Measurements from ENCODE around the gene ENAH. TPM values are rescaled to one million over a fixed set of nuclear protein-coding genes. Genes with fewer than 3 reads are reported as not detected.
"Not testable (repeated sequence)": the region's sequence is repeated elsewhere in the genome, so short reads cannot be mapped to it uniquely, and the experiment has no call there.

Gene ENAH
- total RNA-seq, 1 experiment from 2014 or later: 246 TPM

DNA sequence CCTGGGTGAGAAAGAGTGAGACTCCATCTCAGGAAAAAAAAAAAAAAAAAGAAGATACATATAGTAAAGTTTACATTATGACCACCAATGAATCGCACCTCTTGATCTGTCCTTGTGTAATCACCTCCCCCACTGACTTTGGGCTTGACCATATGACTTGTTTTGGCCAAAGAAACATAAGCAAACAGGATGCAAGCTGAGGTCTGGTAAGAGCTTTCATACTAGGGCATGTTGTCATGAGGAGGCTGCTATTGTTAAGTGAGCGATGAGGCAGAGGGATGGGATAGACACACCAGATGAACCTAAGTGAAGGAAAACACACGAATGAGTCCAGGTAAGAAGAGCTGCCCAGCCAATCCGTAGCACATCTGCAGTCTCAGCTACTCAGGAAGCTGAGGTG is 10.7 kb downstream of the ENAH start:
- peaks cover 13% of the 10 kb centered on the region for H3K9me3 ChIP-seq (replicated peaks)
- no peak overlapping the region for H3K27ac ChIP-seq
- no peaks in the 10 kb centered on the region for H3K4me1 ChIP-seq
- H3K36me3 ChIP-seq: peaks cover 86% of the 10 kb centered on the region
- no peak for DNase-seq
- no peak overlapping the region for H3K4me3 ChIP-seq
- no peaks in the 10 kb centered on the region for H3K27me3 ChIP-seq

DNA sequence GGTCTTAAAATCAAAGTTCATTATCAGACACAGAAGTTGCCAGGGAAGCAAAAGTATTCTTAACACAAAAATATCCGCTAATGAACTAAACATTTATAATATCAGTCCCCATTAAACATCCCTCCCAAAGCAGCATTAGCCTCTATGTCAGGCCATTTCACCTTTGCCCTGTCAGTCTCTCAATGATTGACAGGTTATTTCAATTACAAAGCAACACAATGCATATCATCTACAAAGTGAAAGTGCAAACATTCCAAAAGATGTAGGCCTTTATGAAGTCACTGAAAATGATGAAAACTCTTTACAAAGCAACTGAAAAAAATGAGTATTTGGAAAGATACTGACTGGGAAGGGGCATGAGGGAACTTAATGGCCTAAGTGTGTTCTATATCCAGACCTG is 14.1 kb downstream of the ENAH start:
- Histone ChIP-seq H3K9me3 (replicated peaks) (peaks cover 4% of the 10 kb centered on the region), H3K4me3 (no peak overlapping the region), H3K27me3 (no peaks in the 10 kb centered on the region), H3K27ac (no peak overlapping the region), H3K36me3 (peaks cover 88% of the 10 kb centered on the region), H3K4me1 (no peaks in the 10 kb centered on the region)
- DNase-seq: no peak

DNA sequence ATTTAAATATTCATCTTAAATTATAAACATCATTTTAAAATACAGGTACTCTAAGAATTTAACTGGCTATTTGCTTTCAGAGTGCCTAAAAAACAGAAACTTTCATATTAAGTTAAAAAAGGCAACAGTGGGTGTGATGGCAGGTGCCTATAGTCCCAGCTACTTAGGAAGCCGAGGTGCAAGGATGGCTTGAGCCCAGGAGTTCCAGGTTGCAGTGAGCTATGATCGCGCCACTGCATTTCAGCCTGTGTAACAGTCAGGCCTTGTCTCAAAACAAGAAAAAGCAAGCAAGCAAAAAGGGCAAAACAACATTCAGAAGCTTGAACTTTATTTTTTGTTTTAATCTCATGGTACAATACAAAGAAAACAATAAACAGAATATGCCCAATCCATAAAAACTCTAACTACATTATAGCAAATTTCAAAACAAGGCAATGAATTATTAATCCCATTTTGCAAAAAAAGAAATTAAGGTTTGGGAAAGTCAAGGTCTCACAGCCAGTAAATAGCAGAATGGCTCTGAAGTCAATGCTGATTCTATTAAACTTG is 15.2 kb downstream of the ENAH start:
- no peaks in the 10 kb centered on the region for H3K27me3 ChIP-seq
- H3K27ac ChIP-seq: no peak overlapping the region
- H3K9me3 ChIP-seq (replicated peaks): no peaks in the 10 kb centered on the region; the same call in none of the 2 replicates
- H3K36me3 ChIP-seq: peaks cover 83% of the 10 kb centered on the region
- H3K4me3 ChIP-seq: no peak overlapping the region
- no peaks in the 10 kb centered on the region for H3K4me1 ChIP-seq
- DNase-seq: no peak

DNA sequence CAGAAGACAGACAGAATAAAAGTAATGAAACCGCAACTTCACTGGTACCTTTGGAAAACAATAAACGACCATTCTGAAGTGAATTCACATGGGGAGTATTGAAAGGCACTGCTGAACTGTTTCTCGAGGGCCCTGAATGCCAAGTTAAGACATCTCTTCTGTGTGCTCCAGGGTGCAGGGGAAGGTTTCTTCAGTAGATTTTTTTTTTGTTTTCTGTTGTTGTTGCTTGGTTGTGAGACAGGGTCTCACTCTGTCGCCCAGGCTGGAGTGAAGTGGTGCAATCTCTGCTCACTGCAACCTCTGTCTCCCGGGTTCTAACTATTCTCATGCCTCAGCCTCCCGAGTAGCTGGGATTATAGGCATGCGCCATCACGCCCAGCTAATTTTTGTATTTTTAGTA is 15.9 kb downstream of the ENAH start:
- H3K27ac ChIP-seq; H3K9me3 ChIP-seq (replicated peaks); H3K27me3 ChIP-seq; H3K4me1 ChIP-seq; H3K4me3 ChIP-seq; DNase-seq: not testable (repeated sequence)
- H3K36me3 ChIP-seq: peaks cover 79% of the 10 kb centered on the region

DNA sequence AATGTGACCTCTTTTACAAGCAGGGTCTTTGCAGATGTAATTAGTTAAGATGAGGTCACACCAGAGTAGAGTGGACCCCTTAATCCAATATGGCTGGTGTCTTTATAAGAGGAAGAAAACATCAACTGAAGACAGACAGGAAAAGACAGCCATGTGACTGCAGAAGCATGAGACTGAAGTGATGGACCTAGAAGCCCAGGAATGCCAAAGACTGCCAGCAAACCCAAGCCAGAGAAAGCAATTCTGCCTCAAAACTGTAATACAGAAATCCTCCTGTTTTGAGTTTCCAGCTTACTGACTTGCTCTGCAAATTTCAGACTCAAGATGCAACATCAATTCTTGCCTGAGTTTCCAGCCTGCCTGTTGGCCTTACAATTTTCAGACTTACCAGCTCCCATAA is 17.3 kb downstream of the ENAH start:
- Histone ChIP-seq H3K4me1 (no peaks in the 10 kb centered on the region), H3K4me3 (no peak overlapping the region), H3K27me3 (no peaks in the 10 kb centered on the region), H3K36me3 (peaks cover 75% of the 10 kb centered on the region), H3K9me3 (replicated peaks) (no peaks in the 10 kb centered on the region; the same call in 1 of the 2 replicates), H3K27ac (no peak overlapping the region)
- DNase-seq: no peak

DNA sequence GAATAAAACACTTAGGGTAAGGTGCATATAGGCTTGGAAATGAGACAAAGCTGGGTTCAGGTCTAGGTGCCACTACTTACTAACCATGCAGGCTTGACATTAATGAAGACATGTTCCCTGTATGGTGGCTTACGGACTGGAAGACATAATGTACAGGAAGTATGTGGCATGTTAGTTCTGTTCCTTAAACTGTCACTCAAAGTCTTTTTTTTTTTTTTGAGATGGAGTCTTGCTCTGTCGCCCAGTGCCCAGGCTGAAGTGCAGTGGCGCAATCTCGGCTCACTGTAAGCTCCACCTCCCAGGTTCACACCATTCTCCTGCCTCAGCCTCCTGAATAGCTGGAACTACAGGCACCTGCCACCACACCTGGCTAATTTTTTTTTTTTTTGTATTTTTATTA is 20.1 kb downstream of the ENAH start:
- peaks cover 61% of the 10 kb centered on the region for H3K36me3 ChIP-seq
- not testable (repeated sequence) for H3K27me3 ChIP-seq; DNase-seq; H3K27ac ChIP-seq; H3K4me1 ChIP-seq; H3K9me3 ChIP-seq (replicated peaks); H3K4me3 ChIP-seq

DNA sequence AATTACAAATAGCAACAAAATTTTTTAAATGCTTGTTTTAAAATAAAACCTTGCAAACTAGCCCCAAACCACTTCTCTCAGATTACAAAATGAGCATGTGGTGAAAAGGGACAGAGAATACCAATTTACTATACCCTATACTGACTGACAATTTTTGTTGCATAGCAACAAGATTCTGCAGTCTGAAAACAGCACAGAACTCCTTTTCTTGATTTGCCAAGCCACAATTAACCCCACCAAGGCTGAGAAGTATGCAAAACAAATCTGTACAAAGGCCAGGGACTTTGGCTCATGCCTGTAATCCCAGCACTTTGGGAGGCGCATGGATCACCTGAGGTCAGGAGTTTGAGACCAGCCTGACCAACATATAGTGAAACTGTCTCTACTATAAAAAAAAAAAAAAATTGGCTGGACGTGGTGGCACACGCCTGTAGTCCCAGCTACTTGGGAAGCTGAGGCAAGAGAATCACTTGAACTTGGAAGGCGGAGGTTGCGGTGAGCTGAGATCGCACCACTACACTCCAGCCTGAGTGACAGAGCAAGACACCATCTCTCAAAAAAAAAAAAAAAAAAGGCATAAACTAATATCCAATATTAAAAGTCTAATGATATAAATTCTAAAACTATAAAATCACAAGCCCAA is 21.8 kb downstream of the ENAH start:
- no peak overlapping the region for H3K4me3 ChIP-seq
- DNase-seq: no peak
- H3K9me3 ChIP-seq (replicated peaks): no peaks in the 10 kb centered on the region; the same call in 1 of the 2 replicates
- peaks cover 59% of the 10 kb centered on the region for H3K36me3 ChIP-seq
- H3K27ac ChIP-seq: no peak overlapping the region
- H3K4me1 ChIP-seq: peaks cover 8% of the 10 kb centered on the region
- no peaks in the 10 kb centered on the region for H3K27me3 ChIP-seq

DNA sequence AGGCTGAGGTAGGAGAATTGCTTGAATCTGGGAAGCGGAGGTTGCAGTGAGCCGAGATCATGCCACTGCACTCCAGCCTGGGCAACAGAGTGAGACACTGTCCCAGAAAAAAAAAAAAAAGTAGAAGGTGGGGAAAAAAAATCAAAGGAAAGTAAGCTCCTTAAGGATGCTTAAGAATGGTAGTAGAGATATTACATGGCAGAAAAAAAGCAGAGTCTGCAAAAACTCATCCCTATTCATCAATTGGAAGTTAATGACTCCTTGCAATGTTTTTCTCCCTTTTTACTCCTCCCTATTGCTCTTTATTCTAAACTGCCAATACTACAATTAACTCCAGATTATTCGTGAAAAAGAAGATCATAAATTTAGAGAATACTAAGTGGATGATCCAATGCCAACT is 23.4 kb downstream of the ENAH start:
- no peak for DNase-seq
- Histone ChIP-seq H3K36me3 (peaks cover 58% of the 10 kb centered on the region), H3K9me3 (replicated peaks) (no peaks in the 10 kb centered on the region; the same call in 1 of the 2 replicates), H3K4me3 (no peak overlapping the region), H3K4me1 (peaks cover 11% of the 10 kb centered on the region), H3K27me3 (no peaks in the 10 kb centered on the region), H3K27ac (no peak overlapping the region)

DNA sequence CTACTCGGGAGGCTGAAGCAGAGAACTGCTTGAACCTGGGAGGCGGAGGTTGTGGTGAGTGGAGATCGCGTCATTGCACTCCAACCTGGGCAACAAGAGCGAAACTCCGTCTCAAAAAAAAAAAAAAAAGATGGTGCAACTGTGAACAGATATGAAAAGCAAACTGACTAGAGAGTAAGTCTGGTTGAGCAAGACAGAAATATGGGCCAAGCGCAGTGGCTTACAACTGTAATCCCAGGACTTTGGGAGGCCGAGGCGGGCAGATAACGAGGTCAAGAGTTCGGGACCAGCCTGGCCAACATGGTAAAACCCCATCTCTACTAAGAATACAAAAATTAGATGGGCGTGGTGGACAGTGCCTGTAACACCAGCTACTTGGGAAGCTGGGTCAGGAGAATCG is 24.1 kb downstream of the ENAH start:
- H3K27ac ChIP-seq; H3K4me3 ChIP-seq; DNase-seq; H3K27me3 ChIP-seq; H3K9me3 ChIP-seq (replicated peaks): not testable (repeated sequence)
- Histone ChIP-seq H3K36me3 (peaks cover 59% of the 10 kb centered on the region), H3K4me1 (peaks cover 11% of the 10 kb centered on the region)

DNA sequence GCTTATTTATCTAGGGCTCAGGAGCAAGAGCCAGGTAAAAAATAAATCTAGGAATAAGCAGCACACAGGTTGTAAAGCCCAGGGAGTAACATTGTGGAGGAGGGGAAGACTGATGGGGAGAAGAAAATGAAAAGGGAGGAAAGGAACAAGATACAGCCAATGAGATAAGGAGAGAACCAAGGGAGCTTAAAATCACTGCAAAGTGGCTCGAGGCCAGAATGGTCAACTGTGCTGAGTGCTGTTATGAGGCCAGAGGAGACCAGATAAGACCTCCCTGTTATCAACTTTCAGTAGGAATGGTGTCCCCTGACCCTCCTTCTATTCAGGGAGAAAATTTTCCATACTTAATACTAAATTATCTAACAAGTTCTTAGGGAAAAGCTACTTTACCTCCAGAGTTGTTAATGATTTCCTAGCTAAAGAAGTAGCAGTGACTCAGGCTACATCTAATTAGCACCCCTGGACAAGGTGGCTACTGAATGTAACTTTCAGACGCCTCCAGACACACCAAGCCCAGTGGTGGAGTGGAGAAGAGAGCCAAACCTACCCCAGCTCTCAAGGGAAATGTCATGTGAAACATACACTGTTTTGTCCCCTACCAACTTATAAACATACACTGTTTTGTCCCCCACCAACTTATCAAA is 25.5 kb downstream of the ENAH start:
- Histone ChIP-seq H3K9me3 (replicated peaks) (no peaks in the 10 kb centered on the region), H3K36me3 (peaks cover 61% of the 10 kb centered on the region), H3K4me3 (no peak overlapping the region), H3K27ac (no peak overlapping the region), H3K4me1 (peaks cover 11% of the 10 kb centered on the region), H3K27me3 (no peaks in the 10 kb centered on the region)
- DNase-seq: no peak

DNA sequence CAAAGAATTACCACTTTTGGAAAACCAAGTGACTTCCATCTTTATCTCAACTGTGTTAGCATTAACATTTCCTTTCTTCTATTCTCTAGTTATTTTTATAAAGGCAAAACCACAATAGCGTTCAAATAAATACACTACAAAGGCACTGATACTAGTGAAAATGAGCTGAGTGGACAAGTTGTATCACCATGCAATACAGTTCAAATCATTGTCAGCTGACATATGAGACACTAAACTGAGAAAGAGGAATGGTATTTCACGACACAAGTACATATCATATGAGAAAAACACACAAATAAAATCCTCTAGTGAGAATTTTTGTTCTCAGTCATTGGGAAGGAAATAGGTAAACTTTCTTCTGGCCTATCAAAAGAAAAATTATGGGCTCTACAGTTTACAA is 26.2 kb downstream of the ENAH start:
- H3K27ac ChIP-seq: no peak overlapping the region
- no peak for DNase-seq

DNA sequence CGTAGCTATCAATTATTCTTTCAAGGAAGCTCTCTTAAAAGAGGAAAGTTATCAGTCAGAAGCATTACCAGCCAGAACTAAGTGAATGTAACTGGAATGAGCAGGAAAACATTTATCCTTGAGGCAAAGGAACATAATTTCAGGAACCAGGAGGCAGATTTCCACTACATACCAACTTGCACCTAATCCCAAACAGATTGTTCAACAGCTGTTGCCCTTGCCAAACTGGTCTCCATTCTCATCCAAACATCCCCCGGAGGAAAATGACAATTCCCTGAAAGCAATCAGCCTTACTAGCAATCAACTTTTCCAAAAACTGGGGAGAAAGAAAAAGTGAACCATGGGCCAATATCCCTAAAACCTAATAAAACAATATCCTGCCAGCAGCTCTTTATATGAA is 35.0 kb downstream of the ENAH start:
- no peaks in the 10 kb centered on the region for H3K27me3 ChIP-seq
- no peak overlapping the region for H3K27ac ChIP-seq
- H3K4me1 ChIP-seq: peaks cover 16% of the 10 kb centered on the region
- H3K36me3 ChIP-seq: peaks cover 11% of the 10 kb centered on the region
- peak; percentile 53 to 83 for DNase-seq
- 0 out of 2 replicates have a peak, but pooled peaks cover 3% of the 10 kb centered on the region for H3K9me3 ChIP-seq (replicated peaks)
- no peak overlapping the region for H3K4me3 ChIP-seq

More for the DNA sequence above, 26.2 kb downstream of the ENAH start:
- Histone ChIP-seq H3K4me1 (peaks cover 11% of the 10 kb centered on the region), H3K27me3 (no peaks in the 10 kb centered on the region), H3K36me3 (peaks cover 66% of the 10 kb centered on the region), H3K9me3 (replicated peaks) (0 out of 2 replicates have a peak, but pooled peaks cover 3% of the 10 kb centered on the region), H3K4me3 (no peak overlapping the region)

DNA sequence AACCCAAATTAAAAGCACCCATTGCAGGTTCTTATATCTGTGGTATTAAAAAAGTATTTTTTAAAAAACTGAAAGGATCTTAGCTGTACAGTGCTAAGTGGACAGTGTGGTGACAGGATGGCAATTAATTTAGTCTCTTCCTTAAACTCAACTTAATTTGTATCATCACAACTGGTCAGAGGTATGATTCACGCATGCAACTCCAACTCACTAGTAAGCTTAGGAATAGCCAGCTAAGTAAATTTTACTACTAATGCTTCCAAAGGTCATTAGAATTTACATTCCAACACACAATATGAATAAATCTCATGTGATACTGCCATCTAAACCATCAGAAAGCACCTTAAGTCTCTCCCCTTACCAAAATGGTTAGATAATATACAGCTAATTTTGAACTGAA is 35.4 kb downstream of the ENAH start:
- H3K4me3 ChIP-seq: no peak overlapping the region
- peaks cover 8% of the 10 kb centered on the region for H3K36me3 ChIP-seq
- H3K27ac ChIP-seq: no peak overlapping the region
- H3K27me3 ChIP-seq: no peaks in the 10 kb centered on the region
- H3K4me1 ChIP-seq: peaks cover 16% of the 10 kb centered on the region
- DNase-seq: no peak
- H3K9me3 ChIP-seq (replicated peaks): 0 out of 2 replicates have a peak, but pooled peaks cover 3% of the 10 kb centered on the region

DNA sequence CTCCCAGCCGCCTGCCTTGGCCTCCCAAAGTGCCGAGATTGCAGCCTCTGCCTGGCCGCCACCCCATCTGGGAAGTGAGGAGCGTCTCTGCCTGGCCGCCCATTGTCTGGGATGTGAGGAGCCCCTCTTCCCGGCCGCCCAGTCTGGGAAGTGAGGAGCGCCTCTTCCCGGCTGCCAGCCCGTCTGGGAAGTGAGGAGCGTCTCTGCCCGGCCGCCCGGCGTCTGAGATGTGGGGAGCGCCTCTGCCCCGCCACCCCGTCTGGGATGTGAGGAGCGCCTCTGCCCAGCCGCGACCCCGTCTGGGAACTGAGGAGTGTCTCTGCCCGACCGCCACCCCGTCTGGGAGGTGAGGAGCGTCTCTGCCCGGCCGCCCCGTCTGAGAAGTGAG is 37.5 kb downstream of the ENAH start:
- H3K9me3 ChIP-seq (replicated peaks); H3K4me3 ChIP-seq; H3K27me3 ChIP-seq; H3K27ac ChIP-seq; DNase-seq; H3K36me3 ChIP-seq: not testable (repeated sequence)
- H3K4me1 ChIP-seq: peaks cover 16% of the 10 kb centered on the region

DNA sequence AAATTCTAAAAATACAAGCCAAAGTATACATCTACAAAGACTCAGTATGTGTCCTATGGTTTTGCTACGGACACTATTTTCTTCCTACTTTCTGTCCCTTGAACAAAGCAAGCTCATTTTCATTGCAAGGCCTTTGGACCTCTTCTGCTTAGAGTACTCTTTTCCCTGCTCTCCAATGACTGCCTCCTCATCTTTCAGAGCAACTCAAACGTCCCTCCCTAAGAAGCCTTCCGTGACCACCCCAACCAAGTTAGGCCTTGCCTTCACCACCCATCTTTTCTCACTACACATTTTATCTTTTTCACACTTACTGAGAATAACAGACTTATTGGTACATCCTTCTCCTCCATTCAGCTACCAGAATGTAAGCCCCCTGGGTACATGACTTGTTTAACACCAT is 39.9 kb downstream of the ENAH start:
- DNase-seq: no peak
- no peaks in the 10 kb centered on the region for H3K9me3 ChIP-seq (replicated peaks)
- H3K27ac ChIP-seq: no peak overlapping the region
- H3K4me1 ChIP-seq: peaks cover 19% of the 10 kb centered on the region
- peaks cover 7% of the 10 kb centered on the region; the same call in 1 of the 2 replicates for H3K36me3 ChIP-seq
- no peaks in the 10 kb centered on the region for H3K27me3 ChIP-seq
- H3K4me3 ChIP-seq: no peak overlapping the region

All from SJCRH30 (cell line).